GM19193 (cell line): ENCODE results near the gene SMIM7.
A peak's percentile ranks its signal among the peaks of the same experiment; 100 is the strongest.

Experiments used
- POLR2A ChIP-seq: IDR thresholded peaks from 4 replicates; pipeline ENCODE4 v1.6.1; 2011; ENCODE audit not compliant: insufficient read depth, insufficient read length; ENCODE audit errors: extremely low read depth

Gene SMIM7

GRCh38 chr19:16659832-16660708 is at the start of gene SMIM7:
TSS of gene SMIM7 (minus strand) at chr19:16660144. CDS start at chr19:16660110, 34 bp downstream.
- TF ChIP-seq POLR2A: peak; percentile 94

- TF ChIP-seq POLR2A: no peak
These were observed 43.7 kb upstream of the SMIM7 start for GRCh38 chr19:16703677-16704076.

- TF ChIP-seq POLR2A: no peak
These were observed 42.2 kb upstream of the SMIM7 start for GRCh38 chr19:16702123-16702522.

GRCh38 chr19:16698914-16699313 is 39.0 kb upstream of the SMIM7 start:
- no peak for TF ChIP-seq POLR2A

- TF ChIP-seq POLR2A: no peak
These were observed 28.1 kb upstream of the SMIM7 start for GRCh38 chr19:16688084-16688483.

- TF ChIP-seq POLR2A: no peak
These were observed 24.3 kb upstream of the SMIM7 start for GRCh38 chr19:16684216-16684615.

- no peak for TF ChIP-seq POLR2A
These were observed 22.6 kb upstream of the SMIM7 start for GRCh38 chr19:16682539-16682938.

GRCh38 chr19:16679811-16680210 is 19.9 kb upstream of the SMIM7 start:
- TF ChIP-seq POLR2A: no peak

- TF ChIP-seq POLR2A: no peak
These were observed 18.6 kb upstream of the SMIM7 start for GRCh38 chr19:16678498-16678897.

- TF ChIP-seq POLR2A: no peak
These were observed 17.1 kb upstream of the SMIM7 start for GRCh38 chr19:16677055-16677454.

- TF ChIP-seq POLR2A: no peak
These were observed 16.3 kb upstream of the SMIM7 start for GRCh38 chr19:16676101-16676798.

GRCh38 chr19:16673231-16673630 is 13.3 kb upstream of the SMIM7 start:
- no peak for TF ChIP-seq POLR2A

GRCh38 chr19:16671652-16672274 is 11.8 kb upstream of the SMIM7 start:
- TF ChIP-seq POLR2A: no peak

GRCh38 chr19:16670291-16670690 is 10.3 kb upstream of the SMIM7 start:
- no peak for TF ChIP-seq POLR2A

- TF ChIP-seq POLR2A: no peak
These were observed 8.2 kb upstream of the SMIM7 start for GRCh38 chr19:16668176-16668575.
